Hepatocyte (in vitro differentiated cells): ENCODE measurements around the gene MEP1B.

Source experiments
- CTCF ChIP-seq: fragments of 200-600 bp; sonication (generic); IDR thresholded peaks from 2 replicates; pipeline ENCODE4 v1.5.1; 2016; ENCODE audit warnings: antibody characterized with exemption, mild to moderate bottlenecking; ENCODE audit not compliant: poor library complexity
- EZH2phosphoT487 ChIP-seq: fragments of 200-600 bp; sonication (generic); IDR thresholded peaks from one replicate; pipeline ENCODE4 v1.6.1; 2018; ENCODE audit warnings: antibody characterized with exemption, mild to moderate bottlenecking, low read depth, moderate library complexity; ENCODE audit not compliant: unreplicated experiment, severe bottlenecking

GRCh38 chr18:32190209-32190608, 370 bp downstream of the MEP1B start:
- no peak for TF ChIP-seq EZH2phosphoT487
- TF ChIP-seq CTCF: no peak
